ENCODE data around the gene SERPINB10.

Gene SERPINB10

GRCh38 chr18:63907664-63908063, at the start of gene SERPINB10:
TSS of gene SERPINB10 (plus strand) at chr18:63907958. CDS start at chr18:63915511, 7,553 bp downstream.
- DNase-seq (ENCODE audit: low spot score) (no peak), FAIRE-seq (no peak)

GRCh38 chr18:63858456-63858855, 49.3 kb upstream of the SERPINB10 start:
- FAIRE-seq = no peak

GRCh38 chr18:63859781-63860475, 47.8 kb upstream of the SERPINB10 start:
- DNase-seq (ENCODE audit: low spot score) (no peak), FAIRE-seq (no peak)

More at GRCh38 chr18:63858456-63858855, 49.3 kb upstream of the SERPINB10 start:
- no peak for DNase-seq (ENCODE audit: low spot score)

- FAIRE-seq (no peak), DNase-seq (ENCODE audit: low spot score) (no peak)
These were observed 47.2 kb upstream of the SERPINB10 start for GRCh38 chr18:63860531-63860930.

GRCh38 chr18:63867368-63868125, 40.2 kb upstream of the SERPINB10 start:
- no peak for FAIRE-seq
- DNase-seq (ENCODE audit: low spot score) = no peak

GRCh38 chr18:63868546-63868945, 39.2 kb upstream of the SERPINB10 start:
- no peak for FAIRE-seq
- DNase-seq (ENCODE audit: low spot score) = no peak

- DNase-seq (ENCODE audit: low spot score) (peak; percentile 63), FAIRE-seq (no peak)
These were observed 38.4 kb upstream of the SERPINB10 start for GRCh38 chr18:63869374-63869773.

GRCh38 chr18:63869851-63870250, 37.9 kb upstream of the SERPINB10 start:
- DNase-seq (ENCODE audit: low spot score) (peak; percentile 21), FAIRE-seq (no peak)

GRCh38 chr18:63871836-63872235, 35.9 kb upstream of the SERPINB10 start:
- DNase-seq (ENCODE audit: low spot score) = no peak
- FAIRE-seq = no peak

- no peak for FAIRE-seq
These were observed 35.2 kb upstream of the SERPINB10 start for GRCh38 chr18:63872586-63872985.

GRCh38 chr18:63878343-63878742, 29.4 kb upstream of the SERPINB10 start:
- DNase-seq (ENCODE audit: low spot score) (no peak), FAIRE-seq (no peak)

More at GRCh38 chr18:63872586-63872985, 35.2 kb upstream of the SERPINB10 start:
- DNase-seq (ENCODE audit: low spot score) = no peak

GRCh38 chr18:63878925-63879324, 28.8 kb upstream of the SERPINB10 start:
- FAIRE-seq (no peak), DNase-seq (ENCODE audit: low spot score) (no peak)

- FAIRE-seq = no peak
These were observed 28.0 kb upstream of the SERPINB10 start for GRCh38 chr18:63879709-63880108.

GRCh38 chr18:63881851-63882250, 25.9 kb upstream of the SERPINB10 start:
- DNase-seq (ENCODE audit: low spot score) (no peak), FAIRE-seq (no peak)

More at GRCh38 chr18:63879709-63880108, 28.0 kb upstream of the SERPINB10 start:
- peak; percentile 37 for DNase-seq (ENCODE audit: low spot score)

GRCh38 chr18:63882333-63883141, 25.2 kb upstream of the SERPINB10 start:
- no peak for FAIRE-seq
- peak; percentile 85 for DNase-seq (ENCODE audit: low spot score)

GRCh38 chr18:63883617-63884016, 24.1 kb upstream of the SERPINB10 start:
- DNase-seq (ENCODE audit: low spot score) = no peak
- FAIRE-seq = no peak

GRCh38 chr18:63887424-63887823, 20.3 kb upstream of the SERPINB10 start, which contains the start of gene SERPINB2:
TSS of gene SERPINB2 (plus strand) at chr18:63887705. CDS start at chr18:63891445, 3,740 bp downstream.
- FAIRE-seq (no peak), DNase-seq (ENCODE audit: low spot score) (no peak)

- DNase-seq (ENCODE audit: low spot score) = no peak
These were observed 19.1 kb upstream of the SERPINB10 start for GRCh38 chr18:63888470-63889190.

GRCh38 chr18:63889626-63890025, 18.1 kb upstream of the SERPINB10 start:
- no peak for FAIRE-seq
- no peak for DNase-seq (ENCODE audit: low spot score)

More at GRCh38 chr18:63888470-63889190, 19.1 kb upstream of the SERPINB10 start:
- FAIRE-seq = no peak

GRCh38 chr18:63890237-63890949, 17.4 kb upstream of the SERPINB10 start:
- FAIRE-seq (no peak), DNase-seq (ENCODE audit: low spot score) (no peak)

All from RCC 7860 (cell line).